Measurements from ENCODE around the gene ANLN. TPM values are rescaled to one million over a fixed set of nuclear protein-coding genes. Genes with fewer than 3 reads are reported as not detected.

ANLN gene
- total RNA-seq, 1 donor from 2014 or later: 18.4 TPM

DNA sequence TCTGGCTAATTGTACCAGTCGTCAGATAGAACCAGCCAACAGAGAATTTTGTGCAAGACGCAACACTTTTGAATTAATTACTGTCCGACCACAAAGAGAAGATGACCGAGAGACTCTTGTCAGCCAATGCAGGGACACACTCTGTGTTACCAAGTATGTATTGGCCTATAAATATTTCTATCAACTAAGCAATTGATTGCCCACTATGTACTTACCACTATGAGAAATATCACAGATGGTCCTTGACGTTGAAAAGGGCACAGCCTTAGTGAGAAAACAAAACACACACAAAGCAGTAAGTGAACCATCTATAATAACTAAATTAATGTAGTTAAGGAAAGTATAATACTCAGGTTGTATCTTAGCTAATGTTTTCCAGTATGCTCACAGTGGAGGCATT lies 60.0 kb downstream of the ANLN start:
- DNase-seq: no peak
- TF ChIP-seq, protein P1, sequence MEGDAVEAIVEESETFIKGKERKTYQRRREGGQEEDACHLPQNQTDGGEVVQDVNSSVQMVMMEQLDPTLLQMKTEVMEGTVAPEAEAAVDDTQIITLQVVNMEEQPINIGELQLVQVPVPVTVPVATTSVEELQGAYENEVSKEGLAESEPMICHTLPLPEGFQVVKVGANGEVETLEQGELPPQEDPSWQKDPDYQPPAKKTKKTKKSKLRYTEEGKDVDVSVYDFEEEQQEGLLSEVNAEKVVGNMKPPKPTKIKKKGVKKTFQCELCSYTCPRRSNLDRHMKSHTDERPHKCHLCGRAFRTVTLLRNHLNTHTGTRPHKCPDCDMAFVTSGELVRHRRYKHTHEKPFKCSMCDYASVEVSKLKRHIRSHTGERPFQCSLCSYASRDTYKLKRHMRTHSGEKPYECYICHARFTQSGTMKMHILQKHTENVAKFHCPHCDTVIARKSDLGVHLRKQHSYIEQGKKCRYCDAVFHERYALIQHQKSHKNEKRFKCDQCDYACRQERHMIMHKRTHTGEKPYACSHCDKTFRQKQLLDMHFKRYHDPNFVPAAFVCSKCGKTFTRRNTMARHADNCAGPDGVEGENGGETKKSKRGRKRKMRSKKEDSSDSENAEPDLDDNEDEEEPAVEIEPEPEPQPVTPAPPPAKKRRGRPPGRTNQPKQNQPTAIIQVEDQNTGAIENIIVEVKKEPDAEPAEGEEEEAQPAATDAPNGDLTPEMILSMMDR (IDR thresholded peaks at IDR 0.05; ENCODE audit: partially characterized antibody, unreplicated experiment): no peak
- peaks cover 9% of the 10 kb centered on the region for H3K36me3 Mint-ChIP-seq (ENCODE audit: unreplicated experiment)
- no peaks in the 10 kb centered on the region for H3K27me3 Mint-ChIP-seq (ENCODE audit: unreplicated experiment)
- no peak overlapping the region for H3K27ac Mint-ChIP-seq (ENCODE audit: unreplicated experiment)
- H3K4me1 Mint-ChIP-seq (ENCODE audit: low read depth, unreplicated experiment): no peaks in the 10 kb centered on the region
- no peak overlapping the region for H3K4me3 Mint-ChIP-seq (ENCODE audit: unreplicated experiment)
- peaks cover 1% of the 10 kb centered on the region for H3K9me3 Mint-ChIP-seq (ENCODE audit: unreplicated experiment)

DNA sequence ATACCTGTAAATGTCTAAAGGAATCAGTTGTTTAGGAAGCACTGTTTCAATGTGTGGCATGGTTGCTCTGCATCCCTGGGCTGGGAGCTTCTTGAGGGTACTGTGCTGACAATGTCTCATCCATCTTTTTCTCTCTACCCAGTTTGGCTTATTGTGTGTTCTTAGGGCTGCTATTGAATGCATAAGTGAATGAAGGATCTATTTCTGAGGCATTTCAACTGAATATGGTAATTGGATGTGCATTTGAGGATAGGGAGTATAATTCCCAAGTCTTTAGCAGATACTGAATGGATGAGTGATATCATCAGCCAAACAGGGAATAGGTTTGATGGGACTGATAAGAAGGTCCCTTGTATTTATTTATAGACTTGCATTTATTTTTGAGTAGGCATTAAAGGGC lies 64.1 kb downstream of the ANLN start:
- TF ChIP-seq, protein P1 (IDR thresholded peaks at IDR 0.05; ENCODE audit: partially characterized antibody, unreplicated experiment): no peak
- no peak for DNase-seq
- no peaks in the 10 kb centered on the region for H3K4me1 Mint-ChIP-seq (ENCODE audit: low read depth, unreplicated experiment)
- no peaks in the 10 kb centered on the region for H3K9me3 Mint-ChIP-seq (ENCODE audit: unreplicated experiment)
- H3K36me3 Mint-ChIP-seq (ENCODE audit: unreplicated experiment): no peaks in the 10 kb centered on the region
- no peaks in the 10 kb centered on the region for H3K27me3 Mint-ChIP-seq (ENCODE audit: unreplicated experiment)
- no peak overlapping the region for H3K27ac Mint-ChIP-seq (ENCODE audit: unreplicated experiment)
- no peak overlapping the region for H3K4me3 Mint-ChIP-seq (ENCODE audit: unreplicated experiment)

DNA sequence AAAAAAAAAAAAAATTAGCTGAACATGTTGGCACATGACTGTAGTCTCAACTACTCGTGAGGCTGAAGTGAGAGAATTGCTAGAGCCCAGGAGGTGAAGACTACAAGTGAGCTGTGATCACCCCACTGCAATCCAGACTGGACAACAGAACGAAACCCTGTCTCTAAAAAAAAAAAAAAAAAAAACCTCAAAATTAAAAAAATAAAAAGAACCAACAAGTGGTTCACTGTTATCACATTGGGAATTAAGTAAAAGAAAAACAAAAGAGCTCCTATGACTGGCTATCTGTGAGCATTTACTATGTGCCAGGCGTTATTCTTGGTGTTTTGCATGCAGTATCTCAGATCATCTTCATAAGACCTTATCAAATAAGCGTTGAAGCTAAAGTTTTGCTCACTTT lies 66.0 kb downstream of the ANLN start:
- H3K4me1 Mint-ChIP-seq (ENCODE audit: low read depth, unreplicated experiment): no peaks in the 10 kb centered on the region

DNA sequence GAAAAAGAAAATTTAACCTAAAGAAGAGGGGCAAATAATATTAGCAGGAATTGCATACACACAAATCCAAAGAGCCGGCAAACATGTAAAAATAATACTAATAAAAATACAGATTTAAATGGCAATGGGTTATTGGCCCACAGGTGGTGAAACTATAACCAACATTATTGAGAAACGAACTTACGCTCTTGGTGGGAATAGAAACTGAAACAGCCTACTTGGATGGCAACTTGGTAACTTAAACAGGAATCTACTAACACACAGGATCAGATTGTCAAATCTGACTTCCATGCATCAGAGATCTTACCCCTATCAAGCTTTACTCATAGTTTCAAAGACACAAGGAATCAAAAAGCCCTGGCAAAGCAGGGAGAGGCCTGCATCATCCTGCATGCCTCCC lies 66.5 kb downstream of the ANLN start:
- no peak for DNase-seq
- TF ChIP-seq, protein P1 (IDR thresholded peaks at IDR 0.05; ENCODE audit: partially characterized antibody, unreplicated experiment): no peak
- Mint-ChIP-seq H3K27ac (ENCODE audit: unreplicated experiment) (no peak overlapping the region), H3K36me3 (ENCODE audit: unreplicated experiment) (no peaks in the 10 kb centered on the region), H3K4me1 (ENCODE audit: low read depth, unreplicated experiment) (no peaks in the 10 kb centered on the region), H3K9me3 (ENCODE audit: unreplicated experiment) (no peaks in the 10 kb centered on the region), H3K4me3 (ENCODE audit: unreplicated experiment) (no peak overlapping the region), H3K27me3 (ENCODE audit: unreplicated experiment) (no peaks in the 10 kb centered on the region)

More for the DNA sequence above, 66.0 kb downstream of the ANLN start:
- H3K4me3 Mint-ChIP-seq (ENCODE audit: unreplicated experiment): no peak overlapping the region
- no peak for DNase-seq
- no peak overlapping the region for H3K27ac Mint-ChIP-seq (ENCODE audit: unreplicated experiment)
- no peaks in the 10 kb centered on the region for H3K36me3 Mint-ChIP-seq (ENCODE audit: unreplicated experiment)
- no peaks in the 10 kb centered on the region for H3K27me3 Mint-ChIP-seq (ENCODE audit: unreplicated experiment)
- TF ChIP-seq, protein P1 (IDR thresholded peaks at IDR 0.05; ENCODE audit: partially characterized antibody, unreplicated experiment): no peak
- H3K9me3 Mint-ChIP-seq (ENCODE audit: unreplicated experiment): no peaks in the 10 kb centered on the region

DNA sequence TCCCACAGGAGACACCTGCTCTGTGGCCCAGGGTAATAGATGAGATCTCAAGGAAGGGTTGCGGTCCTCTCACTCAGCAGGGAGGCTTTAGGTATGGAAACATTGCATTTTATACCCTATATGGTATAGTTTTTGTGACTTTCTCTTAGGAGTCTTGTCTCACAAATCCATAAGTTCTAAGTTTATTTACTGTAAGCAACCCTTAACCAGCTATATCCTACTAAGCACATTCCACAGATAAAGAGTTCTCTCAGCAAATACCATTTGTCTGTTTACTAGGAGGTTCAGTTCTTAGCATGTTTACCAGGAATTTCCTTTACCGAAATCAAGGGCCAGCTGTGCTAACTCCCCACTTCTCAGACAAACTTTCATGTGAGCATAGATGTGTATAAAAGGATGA lies 66.9 kb downstream of the ANLN start:
- Mint-ChIP-seq H3K4me1 (ENCODE audit: low read depth, unreplicated experiment) (no peaks in the 10 kb centered on the region), H3K27ac (ENCODE audit: unreplicated experiment) (no peak overlapping the region), H3K27me3 (ENCODE audit: unreplicated experiment) (no peaks in the 10 kb centered on the region), H3K36me3 (ENCODE audit: unreplicated experiment) (no peaks in the 10 kb centered on the region), H3K9me3 (ENCODE audit: unreplicated experiment) (no peaks in the 10 kb centered on the region), H3K4me3 (ENCODE audit: unreplicated experiment) (no peak overlapping the region)
- TF ChIP-seq, protein P1 (IDR thresholded peaks at IDR 0.05; ENCODE audit: partially characterized antibody, unreplicated experiment): no peak
- no peak for DNase-seq

Measured in glutamatergic neuron (in vitro differentiated cells).